HG03575 (cell line): Measurements from ENCODE around the gene SUSD6.
"Not testable (repeated sequence)": the region's sequence is repeated elsewhere in the genome, so short reads cannot be mapped to it uniquely, and the experiment has no call there.

Source experiments
- ATAC-seq: cut with Tn5 transposase; IDR thresholded peaks from one replicate; pipeline ENCODE4 v1.9.1; 2021; ENCODE audit not compliant: unreplicated experiment, insufficient number of reproducible peaks, low FRiP score; ENCODE audit errors: extremely low read depth

The SUSD6 gene

DNA sequence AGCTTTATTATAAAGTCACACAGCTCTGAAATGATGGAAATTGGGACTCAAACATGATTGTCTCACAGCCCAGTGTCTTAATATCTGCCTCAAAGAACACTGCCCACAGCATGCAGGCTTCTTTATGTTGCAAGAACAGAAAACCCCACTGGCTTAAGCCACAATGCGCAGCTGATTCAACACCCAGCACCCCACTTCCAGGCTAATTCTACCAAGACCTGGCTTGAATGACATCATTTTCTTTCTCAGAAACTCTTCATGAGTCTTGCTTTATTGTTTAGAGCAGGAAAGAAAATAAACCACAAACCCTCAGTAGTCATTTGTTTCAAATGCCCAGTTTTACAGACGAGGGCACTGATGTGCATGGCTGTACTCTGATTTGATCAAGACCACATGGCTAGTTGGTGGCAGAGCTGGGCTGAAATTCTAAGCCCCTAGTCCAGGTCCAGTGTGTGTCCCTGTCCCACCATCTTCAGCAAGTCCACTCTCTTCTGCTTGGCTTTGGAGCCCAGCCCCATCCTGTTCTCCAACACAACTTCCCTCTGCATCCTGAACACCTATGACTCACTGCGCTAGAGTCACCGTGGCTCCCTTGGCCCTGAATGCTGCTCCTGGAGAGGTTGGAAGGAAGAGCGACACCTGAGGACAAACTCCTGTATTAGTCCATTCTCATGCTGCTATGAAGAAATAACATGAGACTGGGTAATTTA is 105.2 kb downstream of the SUSD6 start:
- ATAC-seq: no peak

DNA sequence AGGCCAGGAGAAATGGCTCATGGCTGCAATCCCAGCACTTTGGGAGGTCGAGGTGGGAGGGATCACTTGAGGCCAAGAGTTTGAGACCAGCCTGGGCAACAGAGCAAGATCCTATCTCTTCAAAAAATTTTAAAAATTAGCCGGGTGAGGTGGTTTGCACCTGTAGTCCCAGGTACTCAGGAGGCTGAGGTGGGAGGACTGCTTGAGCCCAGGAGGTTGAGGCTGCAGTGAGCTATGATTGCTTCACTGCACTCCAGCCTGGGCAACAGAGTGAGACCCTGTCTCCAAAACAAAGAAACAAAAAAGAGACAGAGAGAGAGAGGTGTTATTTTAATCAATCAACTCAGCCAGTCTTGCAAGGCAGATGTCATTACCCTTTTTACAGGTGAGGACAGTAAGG is 107.2 kb downstream of the SUSD6 start:
- not testable (repeated sequence) for ATAC-seq

DNA sequence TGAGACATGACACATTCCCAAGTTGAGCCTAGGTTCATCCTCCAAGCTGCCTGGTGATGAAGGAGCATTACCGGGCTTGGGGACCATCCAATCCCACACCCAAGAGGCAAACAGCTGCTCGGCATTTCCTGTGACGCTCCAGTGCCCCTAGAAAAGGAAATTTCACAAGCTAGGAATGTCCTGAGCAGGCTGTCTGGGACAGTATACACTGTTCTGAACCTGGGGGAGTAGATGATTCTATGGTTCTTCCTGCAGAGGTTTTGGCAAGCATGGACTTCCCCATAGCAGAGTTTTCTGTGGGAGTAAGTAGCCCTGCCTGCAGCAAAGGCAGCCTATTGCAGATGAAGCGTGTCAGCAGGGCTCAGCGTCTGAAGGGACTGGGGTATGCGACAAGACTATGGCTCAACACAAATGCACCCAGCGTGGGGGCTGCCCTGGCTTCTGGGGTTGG is 108.1 kb downstream of the SUSD6 start:
- no peak for ATAC-seq

DNA sequence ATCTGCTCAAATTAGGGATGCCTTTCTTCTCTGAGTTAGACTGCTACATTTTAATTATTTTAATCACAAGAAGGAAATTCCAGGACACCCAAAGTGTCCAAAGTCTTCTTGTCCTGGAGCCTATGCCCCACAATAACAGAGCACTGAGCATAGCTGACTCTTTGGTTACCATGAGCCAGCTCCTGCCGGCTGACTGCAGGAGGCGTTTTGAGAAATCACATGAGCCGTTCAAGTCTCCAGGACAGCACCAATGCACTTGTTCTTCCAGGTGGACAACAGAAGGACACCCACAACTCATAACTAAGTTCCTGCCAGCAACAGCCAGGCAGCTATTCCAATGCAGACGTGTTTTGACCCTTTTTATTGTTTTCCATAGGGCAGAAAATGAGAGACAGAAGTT is 109.5 kb downstream of the SUSD6 start:
- no peak for ATAC-seq

DNA sequence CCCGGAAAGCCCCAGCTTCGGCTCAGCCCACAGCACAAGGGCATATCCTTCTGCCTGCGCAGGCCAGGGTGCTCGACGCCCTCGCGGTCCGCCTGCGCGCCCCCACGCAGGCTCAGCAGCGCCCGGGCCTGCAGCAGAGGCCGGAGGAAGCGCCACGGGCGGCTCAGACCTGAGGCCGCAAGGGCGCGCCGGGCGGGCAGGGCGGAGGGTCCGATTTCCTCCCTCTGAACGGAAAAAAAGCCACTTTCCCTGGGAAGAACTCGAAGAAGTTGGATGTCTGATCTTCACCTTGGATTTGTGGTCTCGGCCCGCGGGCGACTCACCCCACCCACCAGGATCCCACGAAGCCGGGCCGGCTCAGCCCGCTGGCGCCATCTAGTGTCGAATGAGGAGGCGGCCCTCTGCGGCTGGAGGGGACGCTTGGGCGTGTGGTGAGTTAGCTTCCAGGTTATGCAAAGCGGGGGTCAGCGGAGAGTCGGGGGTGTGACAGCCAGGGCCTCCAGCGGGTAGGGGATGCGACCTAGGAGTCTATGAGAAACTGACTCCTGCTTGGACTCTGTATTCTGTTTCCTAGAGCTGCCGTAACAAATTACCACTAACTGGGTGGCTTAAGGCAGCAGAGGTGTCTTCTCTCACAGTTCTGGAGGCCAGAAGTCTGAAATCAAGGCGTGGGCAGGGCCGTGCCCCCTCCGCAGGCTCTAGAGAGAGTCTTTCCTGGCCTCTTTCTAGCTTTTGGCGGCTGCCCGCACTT is 115.5 kb downstream of the SUSD6 start:
- ATAC-seq: no peak

DNA sequence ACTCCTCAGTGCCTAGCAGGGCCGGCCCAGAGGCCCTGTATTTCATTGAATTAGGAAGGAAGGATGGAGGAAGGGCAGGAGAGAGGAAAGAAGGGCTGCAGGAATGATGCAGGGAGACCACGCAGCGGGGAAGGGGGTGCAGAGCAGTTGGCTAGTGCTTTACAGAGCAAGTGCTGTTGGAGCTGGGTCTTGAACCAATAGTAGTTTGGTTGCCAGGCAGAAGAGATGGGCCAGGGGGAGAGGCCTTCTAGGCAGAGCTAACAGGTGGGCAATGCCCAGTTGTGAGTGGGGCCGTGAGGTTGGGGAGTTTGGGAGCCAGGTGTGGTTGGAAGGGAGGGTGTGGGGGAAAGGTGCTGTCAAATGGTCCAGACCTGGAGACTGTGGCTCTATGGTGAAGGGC is 116.5 kb downstream of the SUSD6 start:
- no peak for ATAC-seq

DNA sequence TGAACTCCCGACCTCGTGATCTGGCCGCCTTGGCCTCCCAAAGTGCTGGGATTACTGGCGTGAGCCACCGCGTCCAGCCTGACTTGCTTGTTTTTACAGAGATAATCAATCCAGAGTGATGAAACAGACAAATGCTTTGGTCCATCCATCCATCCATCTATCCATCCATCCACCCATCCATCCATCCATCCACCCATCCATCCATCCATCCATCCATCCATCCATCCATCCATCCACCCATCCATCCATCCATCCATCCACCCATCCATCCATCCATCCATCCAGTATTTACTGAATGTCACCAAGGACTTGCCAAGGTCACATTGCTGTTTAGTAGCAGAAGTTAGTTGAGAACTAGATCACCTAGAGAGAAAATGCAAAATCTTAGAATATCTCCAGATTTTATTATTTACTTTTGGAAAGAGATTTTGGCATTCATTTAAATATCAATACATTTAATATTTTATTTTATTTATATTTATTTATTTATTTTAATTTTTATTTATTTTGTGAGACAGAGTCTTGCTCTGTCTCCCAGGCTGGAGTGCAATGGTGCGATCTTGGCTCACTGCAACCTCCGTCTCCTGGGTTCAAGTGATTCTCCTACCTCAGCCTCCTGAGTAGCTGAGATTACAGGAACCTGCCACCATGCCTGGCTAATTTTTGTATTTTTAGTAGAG is 120.7 kb downstream of the SUSD6 start:
- not testable (repeated sequence) for ATAC-seq

DNA sequence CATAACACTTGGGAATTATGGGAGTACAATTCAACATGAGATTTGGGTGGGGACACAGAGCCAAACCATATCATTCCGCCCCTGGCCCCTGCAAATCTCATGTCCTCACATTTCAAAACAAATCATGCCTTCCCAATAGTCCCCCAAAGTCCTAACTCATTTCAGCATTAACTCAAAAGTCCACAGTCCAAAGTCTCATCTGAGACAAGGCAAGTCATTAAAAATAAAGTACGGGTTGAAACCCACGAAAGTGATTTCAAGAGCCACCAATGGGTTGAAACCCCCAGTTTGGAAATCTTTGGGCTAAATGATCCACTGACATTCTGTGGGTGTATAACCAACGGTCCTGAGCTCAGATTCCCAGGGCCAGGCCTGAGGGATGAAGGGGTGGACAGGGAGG is 125.0 kb downstream of the SUSD6 start:
- ATAC-seq: not testable (repeated sequence)

DNA sequence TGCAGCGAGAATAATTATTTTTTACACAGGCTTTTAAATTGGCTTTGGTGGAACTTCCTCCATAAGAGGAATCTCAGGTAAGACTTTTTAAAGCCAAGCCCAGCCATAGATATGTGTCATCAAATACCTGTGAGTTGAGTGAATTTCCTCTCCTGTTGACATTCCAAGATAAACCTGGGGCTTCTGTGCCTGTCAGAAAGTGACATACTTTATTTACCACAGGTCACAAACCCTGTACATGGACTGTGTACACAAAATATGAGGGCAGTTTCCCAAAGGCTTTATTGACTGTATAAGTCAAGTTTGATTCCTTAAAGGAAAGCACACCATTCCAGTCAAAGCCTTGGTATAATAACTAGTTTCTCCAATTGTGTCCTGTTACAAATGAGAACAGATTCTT is 129.7 kb downstream of the SUSD6 start:
- ATAC-seq: no peak

DNA sequence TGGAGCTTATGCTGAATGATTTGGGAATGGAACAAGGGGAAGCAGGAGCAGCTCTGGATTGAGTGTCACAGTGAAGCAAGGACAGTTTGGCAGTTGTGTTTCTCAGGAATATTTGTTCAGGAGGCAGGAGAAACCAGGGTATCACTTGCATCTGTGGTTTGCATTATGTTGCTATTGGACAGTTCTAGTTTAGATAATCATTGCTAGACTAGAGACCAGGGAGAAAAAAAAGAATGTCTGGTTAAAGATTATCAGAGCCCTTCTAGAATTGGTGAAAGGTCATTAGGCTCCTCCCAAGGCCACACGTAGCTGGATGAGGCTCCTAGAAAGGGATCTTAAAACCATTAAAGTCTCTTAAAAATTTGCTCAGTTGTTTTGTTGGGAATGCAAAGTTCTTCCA is 138.6 kb downstream of the SUSD6 start:
- ATAC-seq: no peak

DNA sequence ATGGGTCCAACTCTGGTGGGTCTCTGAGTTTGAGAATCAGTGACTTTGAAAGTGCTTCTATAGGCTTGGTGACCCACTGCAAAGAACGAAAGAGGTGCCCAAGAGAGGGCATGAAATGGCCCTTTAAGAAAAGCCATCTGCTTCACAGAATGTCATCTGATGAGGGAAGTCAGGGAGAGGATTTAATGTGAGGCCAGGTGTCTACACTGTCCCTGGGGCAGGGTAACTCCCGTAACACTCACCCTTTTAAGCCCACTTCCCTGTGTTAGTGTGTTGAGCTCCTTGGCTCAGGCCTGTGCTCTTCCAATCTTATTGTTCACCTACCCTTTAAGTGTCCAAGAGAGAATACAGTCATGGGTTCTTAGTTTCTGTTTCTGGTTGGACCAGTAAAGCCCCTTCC is 139.1 kb downstream of the SUSD6 start:
- ATAC-seq: no peak

DNA sequence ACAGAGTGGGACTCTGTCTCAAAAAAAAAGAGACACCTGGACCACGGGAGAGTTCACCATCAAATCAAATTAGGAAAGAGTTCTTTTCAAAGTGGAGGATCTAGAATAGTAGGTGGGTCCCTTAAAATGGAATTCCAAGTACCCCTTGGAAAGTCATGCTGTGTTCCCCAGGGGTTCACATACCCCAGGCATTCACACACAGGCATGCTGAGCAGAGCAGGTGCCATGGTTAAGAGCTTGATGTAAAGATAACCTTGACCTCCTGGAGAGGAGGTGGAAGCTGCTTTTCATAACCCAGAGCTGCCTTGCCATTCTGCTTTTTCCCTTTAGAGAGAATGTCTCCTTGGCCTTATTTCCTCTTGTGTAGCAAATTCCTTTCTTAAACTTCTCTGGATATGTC is 141.4 kb downstream of the SUSD6 start:
- ATAC-seq: no peak

DNA sequence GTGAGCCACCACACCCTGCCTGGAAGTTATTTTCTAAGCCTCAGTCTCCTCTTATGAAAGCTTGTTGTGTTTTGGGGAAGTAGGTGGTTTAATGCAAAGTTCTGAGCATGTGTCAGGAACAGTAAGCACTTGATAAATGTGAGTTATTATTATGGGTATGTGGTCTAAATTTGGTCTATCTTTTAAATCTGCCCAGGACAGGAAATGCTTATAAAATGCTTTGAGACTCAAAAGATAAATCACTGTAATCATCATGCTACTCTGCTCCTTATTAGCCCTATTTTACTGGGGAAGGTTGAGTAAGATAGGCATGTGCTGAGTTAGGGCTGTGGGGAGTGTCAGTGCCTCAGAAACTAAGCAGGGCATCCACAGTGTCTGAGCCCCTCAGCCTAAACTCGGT is 142.5 kb downstream of the SUSD6 start:
- no peak for ATAC-seq

DNA sequence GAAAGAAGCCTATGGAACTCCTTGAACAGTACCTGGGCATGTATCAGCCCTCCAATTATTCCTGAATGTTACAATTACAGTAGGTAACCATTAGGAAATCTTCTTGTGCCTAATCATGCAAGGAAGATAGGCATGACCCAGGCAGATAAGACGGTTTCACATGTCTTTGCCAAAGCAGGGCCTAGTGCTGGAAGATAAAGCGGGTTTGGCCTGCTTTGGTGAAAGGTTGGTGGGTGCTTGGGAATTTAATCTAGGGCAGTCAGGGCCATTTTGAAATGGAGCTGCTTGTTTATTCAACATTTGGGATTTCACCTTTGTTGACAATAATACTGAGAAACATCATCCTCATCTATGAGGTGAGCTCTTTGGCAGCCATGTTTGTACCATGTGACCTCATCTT is 143.1 kb downstream of the SUSD6 start:
- ATAC-seq: no peak

DNA sequence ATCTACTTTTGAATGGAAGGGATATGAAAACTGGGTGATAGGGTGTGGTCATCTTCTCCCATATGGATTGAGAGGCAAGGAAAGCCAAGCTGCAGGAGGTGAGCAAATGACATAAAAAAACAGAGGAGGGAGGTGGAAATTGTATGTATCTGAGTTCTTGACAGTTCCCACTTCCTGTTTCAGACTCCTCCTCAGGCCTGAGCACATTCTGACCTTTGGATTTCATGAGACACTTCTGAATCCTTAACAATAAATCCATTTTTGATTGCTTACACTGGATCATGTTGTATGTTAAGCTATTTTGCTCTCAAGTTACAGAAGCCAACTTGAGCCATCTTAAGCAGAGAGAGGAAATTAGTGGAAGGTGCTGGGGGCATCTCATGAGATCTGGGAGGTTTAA is 143.9 kb downstream of the SUSD6 start:
- ATAC-seq: no peak

DNA sequence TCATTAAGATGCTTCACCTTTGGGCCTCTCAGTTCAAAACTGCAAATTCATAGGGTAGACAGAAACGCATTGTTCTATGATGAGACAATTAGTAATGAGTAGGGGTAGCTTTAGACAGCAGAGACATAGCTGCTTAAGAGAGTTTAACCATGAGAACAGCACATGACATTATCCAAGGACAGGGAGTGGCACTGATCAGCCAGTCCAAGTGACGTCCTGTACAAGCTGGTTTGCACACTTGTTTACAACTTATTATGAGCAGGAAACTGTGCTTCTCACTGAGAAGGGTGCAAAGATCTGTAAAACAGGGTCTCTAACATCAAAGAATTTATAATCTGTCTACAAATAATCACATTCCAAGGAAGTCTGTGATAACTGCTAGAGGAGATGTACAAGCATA is 144.4 kb downstream of the SUSD6 start:
- no peak for ATAC-seq

DNA sequence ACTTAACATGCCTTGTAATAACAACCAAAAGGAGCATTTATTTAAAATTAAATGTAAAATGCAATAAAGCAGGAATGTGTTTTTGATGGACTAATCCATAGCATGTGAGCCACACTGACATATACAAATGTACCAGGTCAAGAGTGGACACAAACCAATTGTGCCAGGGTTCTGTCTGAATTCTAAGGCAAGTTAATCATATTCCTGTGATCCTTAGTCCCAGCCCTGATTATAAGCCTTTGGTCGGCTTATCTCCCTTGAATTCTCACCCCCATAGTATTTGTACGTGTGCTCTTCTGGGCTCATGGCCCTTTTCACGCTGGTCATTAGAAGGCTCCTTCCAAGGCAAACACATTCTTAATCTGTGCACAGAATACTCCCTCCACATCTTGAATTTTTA is 144.9 kb downstream of the SUSD6 start:
- no peak for ATAC-seq

DNA sequence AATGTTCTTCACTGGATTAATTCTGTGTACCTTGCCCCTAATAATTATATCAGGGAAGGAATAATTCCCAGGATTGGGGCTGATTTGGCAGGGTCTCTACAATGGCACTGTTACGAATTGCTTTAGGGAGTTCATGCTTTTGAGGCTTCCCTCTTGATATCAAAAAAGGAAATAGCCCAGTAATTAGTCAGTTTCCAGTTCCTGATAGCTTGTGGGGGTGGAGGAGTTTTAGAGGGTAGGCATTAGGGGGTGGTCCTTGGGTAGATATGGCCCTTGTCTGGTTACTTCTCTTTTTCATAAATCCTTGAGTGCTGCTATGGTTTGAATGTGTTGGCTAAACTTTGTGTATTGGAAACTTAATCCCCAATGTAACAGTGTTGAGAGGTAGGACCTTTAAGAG is 149.4 kb downstream of the SUSD6 start:
- ATAC-seq: no peak

DNA sequence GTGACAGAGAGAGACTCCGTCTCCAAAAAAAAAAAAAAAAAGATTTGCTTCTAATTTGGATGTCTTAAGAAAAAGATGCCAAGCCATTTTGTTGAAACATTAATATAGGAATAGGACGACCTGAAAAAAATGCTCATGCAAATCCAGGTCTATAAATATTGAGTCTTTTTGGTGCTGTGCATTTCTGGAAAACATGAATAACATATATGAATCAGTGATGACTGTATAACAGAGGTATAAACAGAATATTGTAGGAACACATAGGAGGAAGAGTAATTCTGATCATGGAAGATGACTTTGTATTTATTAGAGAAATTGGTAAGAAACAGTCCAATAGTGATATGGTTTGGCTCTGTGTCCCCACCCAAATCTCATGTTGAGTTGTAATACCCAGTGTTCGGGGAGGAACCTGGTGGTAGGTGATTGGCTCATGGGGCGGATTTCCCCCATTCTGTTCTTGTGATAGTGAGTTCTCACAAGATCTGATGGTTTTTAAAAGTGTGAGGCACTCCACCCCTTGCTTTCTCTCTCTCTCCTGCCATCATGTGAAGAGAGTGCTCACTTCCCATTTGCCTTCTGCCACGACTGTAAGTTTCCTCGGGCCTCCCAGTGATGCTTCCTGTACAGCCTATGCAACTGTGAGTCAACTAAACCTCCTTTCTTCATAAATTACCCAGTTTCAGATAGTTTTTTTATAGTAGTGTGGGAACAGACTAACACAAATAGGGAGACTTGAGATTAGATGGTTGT is 152.5 kb downstream of the SUSD6 start:
- ATAC-seq: no peak
